ENCODE measurements around the gene CPA1.

GRCh38 chr7:130400120-130400572 lies 19.9 kb downstream of the CPA1 start:
- TF ChIP-seq POLR2A (IDR thresholded peaks at IDR 0.05; ENCODE audit: low read length) (no peak), GATA1 (IDR thresholded peaks at IDR 0.05; ENCODE audit: low read depth, low read length) (no peak)
